Measurements from ENCODE around the gene DEDD2.

DNA sequence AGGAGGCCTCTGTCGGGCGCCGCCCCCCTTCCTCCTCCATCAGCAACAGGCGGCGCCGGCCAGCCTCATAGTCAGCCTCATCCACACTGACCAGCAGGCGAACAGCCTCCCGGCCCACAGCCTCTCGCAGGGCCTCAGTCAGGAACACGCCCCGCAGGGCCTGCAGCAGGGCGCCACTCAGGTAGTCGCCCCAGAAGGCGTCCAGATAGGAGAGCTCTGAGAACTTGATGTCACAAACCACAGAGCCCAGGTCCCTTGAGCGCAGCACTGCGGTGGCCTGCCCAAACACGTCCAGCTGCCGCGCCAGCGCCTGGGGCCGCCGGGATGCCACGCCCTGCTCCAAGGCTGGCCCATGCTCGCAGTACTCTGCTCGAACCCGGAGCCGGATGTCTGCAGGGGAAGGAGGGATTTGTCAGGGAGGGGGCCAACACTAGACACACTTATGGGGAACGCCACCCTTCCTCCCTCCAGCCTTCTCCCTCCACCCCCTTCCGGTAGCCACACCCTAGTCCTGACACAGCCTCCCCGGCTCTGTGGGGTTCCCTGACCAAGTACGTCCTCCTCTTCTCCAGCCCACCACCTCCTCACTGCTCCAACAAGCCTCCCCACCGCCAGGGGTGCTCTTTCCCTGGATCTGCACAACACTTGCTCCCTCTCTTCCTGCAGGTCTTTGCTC, 17.9 kb downstream of the DEDD2 start:
- TF ChIP-seq, protein P1, sequence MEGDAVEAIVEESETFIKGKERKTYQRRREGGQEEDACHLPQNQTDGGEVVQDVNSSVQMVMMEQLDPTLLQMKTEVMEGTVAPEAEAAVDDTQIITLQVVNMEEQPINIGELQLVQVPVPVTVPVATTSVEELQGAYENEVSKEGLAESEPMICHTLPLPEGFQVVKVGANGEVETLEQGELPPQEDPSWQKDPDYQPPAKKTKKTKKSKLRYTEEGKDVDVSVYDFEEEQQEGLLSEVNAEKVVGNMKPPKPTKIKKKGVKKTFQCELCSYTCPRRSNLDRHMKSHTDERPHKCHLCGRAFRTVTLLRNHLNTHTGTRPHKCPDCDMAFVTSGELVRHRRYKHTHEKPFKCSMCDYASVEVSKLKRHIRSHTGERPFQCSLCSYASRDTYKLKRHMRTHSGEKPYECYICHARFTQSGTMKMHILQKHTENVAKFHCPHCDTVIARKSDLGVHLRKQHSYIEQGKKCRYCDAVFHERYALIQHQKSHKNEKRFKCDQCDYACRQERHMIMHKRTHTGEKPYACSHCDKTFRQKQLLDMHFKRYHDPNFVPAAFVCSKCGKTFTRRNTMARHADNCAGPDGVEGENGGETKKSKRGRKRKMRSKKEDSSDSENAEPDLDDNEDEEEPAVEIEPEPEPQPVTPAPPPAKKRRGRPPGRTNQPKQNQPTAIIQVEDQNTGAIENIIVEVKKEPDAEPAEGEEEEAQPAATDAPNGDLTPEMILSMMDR (IDR thresholded peaks at IDR 0.05) = peak in 2 of 6 experiments; percentile 32 to 48
- no peak for TF ChIP-seq POLR2A (IDR thresholded peaks at IDR 0.05)

All from esophagus squamous epithelium (tissue), 4 donors.